GM12801 (cell line): ENCODE results near the gene TPRN.

Experiments used
- CTCF ChIP-seq: IDR thresholded peaks from one replicate; pipeline ENCODE4 v1.5.1; 2011; ENCODE audit warnings: control low read depth; ENCODE audit not compliant: insufficient read length; ENCODE audit errors: extremely low read depth

Gene TPRN

GRCh38 chr9:137217276-137218211, 17.0 kb upstream of the TPRN start:
- no peak for TF ChIP-seq CTCF

- TF ChIP-seq CTCF, result no peak
Measured at GRCh38 chr9:137216188-137216965, 15.8 kb upstream of the TPRN start.

- no peak for TF ChIP-seq CTCF
Measured at GRCh38 chr9:137215196-137215986, 14.8 kb upstream of the TPRN start.

GRCh38 chr9:137214620-137215019, 14.1 kb upstream of the TPRN start:
- no peak for TF ChIP-seq CTCF

- TF ChIP-seq CTCF, result no peak
Measured at GRCh38 chr9:137213160-137214060, 12.9 kb upstream of the TPRN start.

- no peak for TF ChIP-seq CTCF
Measured at GRCh38 chr9:137212520-137212919, 12.0 kb upstream of the TPRN start.
